HG03280 (cell line): ENCODE data around the gene SEPTIN10.
"Not testable (repeated sequence)": the region's sequence is repeated elsewhere in the genome, so short reads cannot be mapped to it uniquely, and the experiment has no call there.

Experiments
- ATAC-seq: cut with Tn5 transposase; IDR thresholded peaks from one replicate; pipeline ENCODE4 v1.9.1; 2021; ENCODE audit warnings: mild to moderate bottlenecking, moderate library complexity; ENCODE audit not compliant: unreplicated experiment

SEPTIN10 gene

GRCh38 chr2:109554758-109555157 is 59.0 kb downstream of the SEPTIN10 start:
- no peak for ATAC-seq

DNA sequence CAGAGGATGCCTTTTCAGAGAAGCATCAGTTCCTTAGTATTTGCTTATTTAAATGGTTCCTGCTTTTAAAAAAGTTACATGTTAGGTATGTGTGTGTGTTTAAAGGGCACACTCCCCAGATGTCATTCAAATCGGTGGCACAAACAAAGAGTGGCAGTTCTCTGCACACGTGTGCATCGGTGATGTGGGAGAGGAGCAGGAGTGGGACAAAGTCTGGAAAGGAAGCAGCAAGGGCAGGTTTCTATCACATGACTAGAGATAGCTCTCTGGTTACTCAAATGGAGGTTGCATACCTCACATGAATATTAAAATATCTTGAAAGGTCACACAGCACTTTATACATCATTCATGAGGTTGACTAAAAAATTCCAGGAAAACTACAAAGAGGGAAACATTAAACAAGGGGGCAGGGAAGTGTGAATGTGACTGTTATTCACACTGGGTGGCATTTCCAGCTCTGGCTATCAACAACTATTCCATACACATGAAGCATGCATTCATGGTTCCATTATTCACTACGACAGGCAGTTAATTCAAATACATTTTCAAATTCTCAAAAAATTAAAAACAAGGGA is 64.7 kb downstream of the SEPTIN10 start:
- ATAC-seq = no peak

DNA sequence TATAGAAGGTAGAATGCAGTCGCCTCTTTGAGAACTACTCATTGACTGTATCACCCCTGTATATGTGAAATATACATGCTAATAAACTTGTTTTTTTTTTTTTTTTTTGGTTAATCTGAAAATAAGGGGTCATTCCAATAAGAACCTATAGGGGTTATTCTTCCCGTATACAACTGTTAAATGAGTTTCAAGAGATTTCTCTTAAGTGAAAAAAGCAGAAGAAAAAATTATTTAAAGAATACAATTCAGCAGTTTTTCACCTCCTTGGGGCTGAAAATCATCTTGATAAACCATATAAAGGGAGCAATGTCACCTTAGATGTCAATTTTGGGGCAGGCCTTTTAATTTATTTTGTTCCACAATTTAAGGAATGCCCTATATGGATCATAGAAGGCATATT is 66.5 kb downstream of the SEPTIN10 start:
- ATAC-seq = no peak

- peak; percentile 79 for ATAC-seq
Measured at GRCh38 chr2:109545828-109546713, 67.7 kb downstream of the SEPTIN10 start.

- no peak for ATAC-seq
Measured at GRCh38 chr2:109542384-109542783, 71.4 kb downstream of the SEPTIN10 start.

GRCh38 chr2:109538546-109538945 is 75.2 kb downstream of the SEPTIN10 start:
- no peak for ATAC-seq

- no peak for ATAC-seq
Measured at GRCh38 chr2:109537565-109538222, 76.1 kb downstream of the SEPTIN10 start.

DNA sequence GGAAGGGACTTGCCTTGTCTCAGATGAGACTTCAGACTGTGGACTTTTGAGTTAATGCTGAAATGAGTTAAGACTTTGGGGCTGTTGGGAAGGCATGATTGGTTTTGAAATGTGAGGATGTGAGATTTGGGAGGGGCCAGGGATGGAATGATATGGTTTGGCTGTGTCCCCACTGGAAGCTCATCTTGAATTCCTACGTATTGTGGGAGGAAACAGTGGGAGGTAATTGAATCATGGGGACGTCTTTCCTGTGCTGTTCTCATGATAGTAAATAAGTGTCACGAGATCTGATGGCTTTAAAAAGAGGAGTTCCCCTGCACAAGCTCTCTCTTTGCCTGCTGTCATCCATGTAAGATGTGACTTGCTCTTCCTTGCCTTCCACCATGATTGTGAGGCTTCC is 77.2 kb downstream of the SEPTIN10 start:
- not testable (repeated sequence) for ATAC-seq

GRCh38 chr2:109535217-109535946 is 78.4 kb downstream of the SEPTIN10 start:
- no peak for ATAC-seq

DNA sequence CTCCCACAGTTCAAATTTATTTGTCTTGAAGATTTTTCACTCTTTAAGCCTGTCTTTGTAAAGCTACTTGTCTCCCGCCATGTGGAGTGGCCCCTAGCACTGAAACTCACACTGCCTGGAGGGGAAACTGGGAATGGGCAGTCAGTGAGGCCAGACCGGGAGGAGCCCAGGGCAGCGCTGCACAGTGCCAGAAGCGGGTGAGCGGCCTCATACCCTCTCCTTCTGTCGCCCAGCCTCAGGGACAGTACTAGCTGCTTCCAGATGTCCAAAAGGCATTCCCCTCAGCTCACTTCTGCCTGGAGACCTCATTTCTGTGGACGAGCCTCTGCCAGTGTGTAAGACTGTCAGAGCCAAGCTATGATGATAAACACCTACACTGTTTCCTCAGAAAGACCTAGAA is 79.9 kb downstream of the SEPTIN10 start:
- ATAC-seq = no peak

GRCh38 chr2:109532728-109533076 is 81.1 kb downstream of the SEPTIN10 start:
- no peak for ATAC-seq

GRCh38 chr2:109531896-109532727 is 81.7 kb downstream of the SEPTIN10 start:
- ATAC-seq = no peak

- ATAC-seq = no peak
Measured at GRCh38 chr2:109531221-109531620, 82.5 kb downstream of the SEPTIN10 start.

DNA sequence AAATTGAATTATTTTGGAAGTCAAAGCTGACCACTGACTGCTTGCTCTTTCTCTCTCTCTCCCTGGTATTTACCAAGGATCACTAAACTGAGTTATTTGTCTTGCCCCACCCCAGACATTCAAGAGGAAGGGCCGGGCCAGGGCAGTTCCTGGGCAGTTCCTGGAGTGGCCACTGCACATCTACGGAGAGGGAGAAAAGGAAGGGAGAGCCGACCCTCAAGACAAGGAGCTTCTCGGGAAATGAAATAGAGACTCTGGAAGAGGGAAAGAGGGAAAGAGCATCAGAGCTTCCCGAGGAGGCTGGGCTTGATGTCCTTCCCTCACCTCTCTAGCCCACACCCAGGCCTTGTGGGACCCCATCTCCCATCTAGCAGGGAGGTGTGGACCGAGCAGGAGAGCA is 83.1 kb downstream of the SEPTIN10 start:
- no peak for ATAC-seq

- ATAC-seq = no peak
Measured at GRCh38 chr2:109529532-109530449, 84.0 kb downstream of the SEPTIN10 start.

DNA sequence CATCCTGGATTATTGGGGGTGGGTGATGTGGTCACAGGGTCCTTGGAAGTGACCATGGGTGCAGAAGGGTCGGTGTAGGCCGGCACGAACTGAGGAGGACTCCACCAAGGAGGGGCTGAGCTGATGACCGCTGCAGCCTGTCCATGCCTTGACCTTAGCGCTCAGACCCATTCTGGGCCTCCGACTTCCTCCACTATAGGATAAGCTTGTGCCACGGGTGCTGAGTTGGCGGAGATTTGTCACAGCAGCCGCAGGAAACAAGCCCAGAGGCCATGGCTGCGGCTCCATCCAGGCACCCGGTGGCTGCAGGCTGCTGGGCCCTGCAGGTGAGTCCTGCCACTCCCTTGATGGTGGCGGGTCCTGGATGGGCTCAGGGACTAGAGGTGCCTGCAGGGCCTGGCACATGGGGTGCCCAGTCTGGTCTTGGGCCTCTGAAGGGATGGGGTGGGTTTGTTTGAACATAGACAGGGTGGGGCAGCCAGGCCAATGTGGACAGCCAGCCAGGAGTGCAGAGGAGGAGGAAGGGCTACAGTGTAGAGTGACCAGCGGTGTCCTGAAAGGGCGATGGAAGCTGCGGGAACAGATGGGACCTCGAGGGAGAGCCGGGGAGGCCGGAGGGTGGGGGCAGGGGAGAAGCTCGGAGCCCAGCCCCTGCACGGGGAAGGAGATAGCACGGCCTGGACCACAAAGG is 84.8 kb downstream of the SEPTIN10 start:
- no peak for ATAC-seq

DNA sequence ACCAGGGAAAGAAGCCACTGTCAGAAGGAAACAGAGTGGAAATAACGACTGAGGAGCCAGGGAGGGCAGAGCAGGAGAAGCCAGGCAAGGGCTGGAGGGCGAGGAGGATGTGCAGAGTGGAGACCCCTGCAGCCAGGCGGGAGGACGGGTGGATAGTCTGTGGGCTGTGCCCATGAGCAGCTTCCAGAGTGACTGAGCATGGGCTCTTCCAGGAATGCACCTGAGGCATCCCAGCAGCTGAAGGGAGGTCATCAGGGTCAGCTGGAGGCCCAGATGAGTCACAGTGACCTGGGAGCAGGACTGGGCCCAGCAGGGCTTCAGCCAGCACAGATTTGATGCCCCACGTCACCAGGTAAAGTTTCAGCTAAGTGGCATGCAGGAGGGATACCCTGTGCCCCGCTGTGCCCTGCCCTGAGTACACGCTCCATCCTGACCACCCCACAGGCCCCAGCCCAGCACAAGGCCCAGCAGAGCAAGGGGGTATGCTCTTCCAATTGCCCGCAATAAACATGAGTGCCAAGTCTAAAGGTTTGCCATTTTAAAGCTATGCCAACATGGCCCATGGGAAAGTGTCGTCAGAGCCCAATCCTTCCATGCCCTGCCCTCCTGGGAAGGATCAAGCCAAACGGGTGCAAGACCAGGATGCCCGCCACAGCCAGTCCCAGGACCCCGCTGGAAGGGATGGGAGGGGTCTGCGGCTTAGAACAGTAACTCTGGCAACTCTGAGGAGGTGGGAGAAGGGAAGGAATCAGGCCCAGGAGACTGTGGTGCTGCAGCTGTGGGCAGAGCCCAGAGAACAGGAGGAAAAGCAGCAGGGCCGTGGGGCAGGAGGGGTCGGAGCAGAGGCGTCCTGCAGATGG is 85.7 kb downstream of the SEPTIN10 start:
- no peak for ATAC-seq

DNA sequence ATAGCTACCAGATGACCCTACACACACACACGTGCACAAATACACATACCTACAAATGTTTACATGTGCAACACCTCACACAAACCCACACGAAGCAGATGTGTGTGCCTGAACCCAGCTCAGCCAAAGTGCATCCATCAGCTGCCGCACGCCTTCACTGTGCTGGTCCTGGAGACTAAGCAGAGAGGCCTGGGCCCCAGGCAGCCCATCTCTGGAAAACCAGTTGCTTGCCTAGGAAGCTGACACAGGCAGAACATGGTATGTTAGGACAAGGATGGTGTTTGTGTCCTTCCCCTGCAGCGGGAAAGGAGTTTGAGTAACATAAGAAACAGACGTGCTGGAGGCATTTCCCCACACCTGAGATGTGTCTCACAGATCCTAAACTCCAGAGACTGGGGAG is 86.7 kb downstream of the SEPTIN10 start:
- ATAC-seq = no peak
